GM12873 (cell line): ENCODE measurements around the gene CPEB1.

Experiments used
- CTCF ChIP-seq: IDR thresholded peaks from 2 replicates; pipeline ENCODE4 v1.5.1; 2012; ENCODE audit warnings: low read depth, mild to moderate bottlenecking, moderate library complexity, low read length, control low read depth; ENCODE audit not compliant: insufficient read depth; ENCODE audit errors: missing control alignments

CPEB1 gene

DNA sequence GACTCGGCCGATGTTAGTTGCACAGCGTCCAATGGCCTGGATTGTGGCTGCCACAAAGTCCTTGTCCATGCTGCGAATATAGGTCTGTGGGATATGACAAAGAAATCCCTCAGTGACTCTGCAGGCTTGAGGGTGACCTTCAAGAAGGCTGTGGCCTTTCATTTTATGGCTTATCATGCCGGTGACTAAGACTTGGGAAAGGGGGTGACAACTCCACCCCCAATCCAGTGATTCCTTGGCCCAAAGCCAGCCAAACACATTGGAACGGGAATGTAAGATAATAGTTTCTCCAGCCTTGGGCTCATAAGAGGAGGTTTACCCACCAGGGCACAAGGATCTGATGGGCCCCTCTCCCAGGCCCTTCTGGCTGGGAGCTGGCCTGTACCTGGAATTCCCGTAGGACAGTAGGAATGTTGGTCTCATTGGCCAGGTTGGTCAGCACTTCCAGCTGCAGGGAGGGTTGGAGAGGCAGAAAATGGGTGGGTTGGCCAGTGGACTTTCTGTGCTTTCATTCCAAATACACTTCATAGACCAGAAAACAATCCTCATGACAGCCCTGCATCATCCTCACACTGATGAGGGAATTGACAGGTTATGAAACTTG, 30.7 kb upstream of the CPEB1 start:
- TF ChIP-seq CTCF, result no peak

- TF ChIP-seq CTCF, result no peak
Observed at GRCh38 chr15:82674873-82675272, 27.7 kb upstream of the CPEB1 start.

GRCh38 chr15:82670699-82671098, 23.5 kb upstream of the CPEB1 start:
- no peak for TF ChIP-seq CTCF

DNA sequence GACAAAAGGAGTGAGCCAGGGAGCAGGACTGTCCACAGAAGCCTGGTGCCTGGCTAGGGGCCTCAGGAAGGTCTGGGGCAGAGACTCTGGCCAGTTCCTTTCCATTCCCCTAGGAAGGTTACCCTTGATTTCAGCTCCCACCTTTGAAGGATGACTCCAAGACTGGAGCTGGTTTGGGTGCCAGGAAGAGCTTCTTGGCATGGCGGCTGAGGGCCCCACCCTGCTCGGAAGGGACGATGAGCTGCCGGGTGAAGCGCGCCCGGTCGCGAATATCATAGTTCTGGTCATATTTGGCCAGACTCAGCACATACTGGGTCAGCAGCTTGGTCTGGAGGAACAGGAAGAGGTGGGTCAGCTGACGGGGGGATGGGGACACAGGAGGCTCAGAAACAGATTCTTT, 19.4 kb upstream of the CPEB1 start:
- no peak for TF ChIP-seq CTCF

DNA sequence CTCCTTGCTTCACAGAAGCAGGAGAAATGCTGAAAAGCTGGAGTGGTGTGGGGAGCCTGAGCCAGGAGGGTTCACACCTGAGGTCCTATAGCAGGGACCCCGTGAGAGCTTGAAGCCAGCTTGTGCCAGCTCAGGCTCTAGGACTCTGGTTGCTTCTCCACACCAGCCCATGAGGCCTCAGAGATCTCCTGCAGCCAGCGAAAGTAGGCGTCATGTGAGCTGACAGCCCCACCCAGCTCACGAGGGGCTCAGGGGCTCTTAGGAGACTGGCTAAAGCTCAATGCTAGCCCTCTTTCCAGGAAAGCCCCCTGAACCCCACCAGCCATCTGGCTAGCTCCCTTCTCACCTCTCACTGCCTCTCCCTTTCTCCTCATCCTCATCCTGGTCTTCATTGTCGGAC, 16.9 kb upstream of the CPEB1 start:
- TF ChIP-seq CTCF, result no peak

DNA sequence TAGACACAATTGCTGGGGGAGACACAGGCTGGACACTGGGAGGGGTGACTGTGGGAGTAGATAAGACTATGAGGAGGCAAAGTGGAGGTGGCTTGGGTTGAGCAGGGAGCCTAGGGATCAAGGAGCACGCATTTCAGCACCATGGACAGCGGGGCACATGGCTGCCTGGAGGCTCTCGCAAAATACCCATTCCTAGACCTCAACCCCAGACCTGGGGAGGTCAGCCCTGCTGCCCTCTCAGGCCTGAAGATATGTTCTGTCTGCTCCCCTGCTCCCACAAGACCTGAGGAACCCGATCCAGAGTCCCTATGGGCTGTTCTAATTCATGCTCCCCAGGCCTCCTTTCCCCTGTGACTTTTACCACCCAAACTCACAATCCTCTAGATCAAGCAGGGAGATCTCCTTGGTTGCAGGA, 16.0 kb upstream of the CPEB1 start:
- TF ChIP-seq CTCF, result no peak

GRCh38 chr15:82662641-82663040, 15.5 kb upstream of the CPEB1 start:
- TF ChIP-seq CTCF, result no peak
